T1000 (cell line): ENCODE results near the gene IWS1.

ENCODE experiments used
- DNase-seq: peaks from one replicate; lab custom pipeline; 2025; ENCODE audit warnings: mixed read lengths; lab: John Stamatoyannopoulos, UW

Gene IWS1

GRCh38 chr2:127490283-127490682 lies 36.0 kb downstream of the IWS1 start:
- DNase-seq: no peak

GRCh38 chr2:127486247-127487058 lies 39.8 kb downstream of the IWS1 start:
- DNase-seq: no peak

- no peak for DNase-seq
Measured at GRCh38 chr2:127485694-127486071, 40.6 kb downstream of the IWS1 start.

GRCh38 chr2:127485051-127485693 lies 41.1 kb downstream of the IWS1 start:
- DNase-seq: no peak

- no peak for DNase-seq
Measured at GRCh38 chr2:127482031-127482430, 44.3 kb downstream of the IWS1 start.

- no peak for DNase-seq
Measured at GRCh38 chr2:127479866-127480743, 46.2 kb downstream of the IWS1 start.

- DNase-seq: no peak
Measured at GRCh38 chr2:127479219-127479825, 47.0 kb downstream of the IWS1 start.

- DNase-seq: no peak
Measured at GRCh38 chr2:127475788-127476187, 50.5 kb downstream of the IWS1 start.

- DNase-seq: no peak
Measured at GRCh38 chr2:127472268-127472667, 54.0 kb downstream of the IWS1 start.

GRCh38 chr2:127471286-127471988 lies 54.9 kb downstream of the IWS1 start:
- DNase-seq: no peak

- no peak for DNase-seq
Measured at GRCh38 chr2:127469974-127470373, 56.3 kb downstream of the IWS1 start.

- DNase-seq: no peak
Measured at GRCh38 chr2:127469051-127469450, 57.2 kb downstream of the IWS1 start.

- DNase-seq: no peak
Measured at GRCh38 chr2:127465258-127465657, 61.0 kb downstream of the IWS1 start.

- DNase-seq: no peak
Measured at GRCh38 chr2:127464470-127465257, 61.6 kb downstream of the IWS1 start.

- no peak for DNase-seq
Measured at GRCh38 chr2:127463155-127463991, 62.9 kb downstream of the IWS1 start.

- no peak for DNase-seq
Measured at GRCh38 chr2:127462461-127462860, 63.8 kb downstream of the IWS1 start.

- no peak for DNase-seq
Measured at GRCh38 chr2:127456960-127457359, 69.3 kb downstream of the IWS1 start.

- DNase-seq: no peak
Measured at GRCh38 chr2:127455566-127456493, 70.5 kb downstream of the IWS1 start.
